Ovary (tissue), 3 donors: ENCODE data around the gene BBS12.

Experiments
- POLR2A ChIP-seq: fragments of 450-650 bp; IDR thresholded peaks from one replicate; pipeline ENCODE4 v1.6.1; 2017; ENCODE audit warnings: antibody characterized with exemption, mild to moderate bottlenecking, moderate library complexity
- TF ChIP-seq, protein P1 (sequence below), 3 donors: fragments of 450-650 bp in 2 of 3; fragments of 200-600 bp in 1 of 3; IDR thresholded peaks; one replicate each; pipeline versions ENCODE4 v1.5.1 to v1.8.0; 2016 to 2022; ENCODE audit warnings: antibody characterized with exemption in 3 of 3, mild to moderate bottlenecking in 1 of 3
- donor health status: DM: no; HTN: no; CAD: no.

DNA sequence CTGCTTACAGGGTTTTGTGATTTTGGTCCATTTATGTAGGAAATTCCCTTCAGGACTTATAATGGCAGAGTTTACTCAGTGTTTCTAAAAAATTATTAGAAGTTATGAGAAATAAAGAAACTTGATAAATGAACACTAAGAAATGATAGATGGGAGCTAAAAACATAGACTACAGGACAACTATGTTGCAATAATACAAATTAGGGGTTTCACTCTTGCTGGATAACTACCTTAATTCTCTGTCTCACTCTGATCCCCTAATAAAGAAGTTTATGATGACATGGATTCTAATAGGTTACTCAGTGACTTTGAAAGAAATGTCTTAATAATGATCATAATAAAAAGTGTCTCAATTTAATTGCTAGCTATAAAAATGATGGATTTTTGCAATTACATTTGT is 23.3 kb upstream of the BBS12 start:
- TF ChIP-seq, protein P1, sequence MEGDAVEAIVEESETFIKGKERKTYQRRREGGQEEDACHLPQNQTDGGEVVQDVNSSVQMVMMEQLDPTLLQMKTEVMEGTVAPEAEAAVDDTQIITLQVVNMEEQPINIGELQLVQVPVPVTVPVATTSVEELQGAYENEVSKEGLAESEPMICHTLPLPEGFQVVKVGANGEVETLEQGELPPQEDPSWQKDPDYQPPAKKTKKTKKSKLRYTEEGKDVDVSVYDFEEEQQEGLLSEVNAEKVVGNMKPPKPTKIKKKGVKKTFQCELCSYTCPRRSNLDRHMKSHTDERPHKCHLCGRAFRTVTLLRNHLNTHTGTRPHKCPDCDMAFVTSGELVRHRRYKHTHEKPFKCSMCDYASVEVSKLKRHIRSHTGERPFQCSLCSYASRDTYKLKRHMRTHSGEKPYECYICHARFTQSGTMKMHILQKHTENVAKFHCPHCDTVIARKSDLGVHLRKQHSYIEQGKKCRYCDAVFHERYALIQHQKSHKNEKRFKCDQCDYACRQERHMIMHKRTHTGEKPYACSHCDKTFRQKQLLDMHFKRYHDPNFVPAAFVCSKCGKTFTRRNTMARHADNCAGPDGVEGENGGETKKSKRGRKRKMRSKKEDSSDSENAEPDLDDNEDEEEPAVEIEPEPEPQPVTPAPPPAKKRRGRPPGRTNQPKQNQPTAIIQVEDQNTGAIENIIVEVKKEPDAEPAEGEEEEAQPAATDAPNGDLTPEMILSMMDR (IDR thresholded peaks at IDR 0.05), result no peak
- TF ChIP-seq POLR2A, result no peak
